Body of pancreas (tissue), 4 donors: Measurements from ENCODE around the gene NOXA1.

ENCODE experiments used
- POLR2A ChIP-seq, 3 donors: fragments of 450-650 bp; IDR thresholded peaks; one replicate each; pipeline ENCODE4 v1.6.1; 2016; ENCODE audit warnings: antibody characterized with exemption in 3 of 3, mild to moderate bottlenecking in 2 of 3
- TF ChIP-seq, protein P1 (sequence below), 7 experiments: fragments of 450-650 bp in 4 of 7; fragments of 200-600 bp in 3 of 7; sonication (generic) in 3 of 7; IDR thresholded peaks; one replicate each; pipeline ENCODE4 v1.5.1; 2016 to 2019; ENCODE audit warnings: antibody characterized with exemption in 7 of 7

DNA sequence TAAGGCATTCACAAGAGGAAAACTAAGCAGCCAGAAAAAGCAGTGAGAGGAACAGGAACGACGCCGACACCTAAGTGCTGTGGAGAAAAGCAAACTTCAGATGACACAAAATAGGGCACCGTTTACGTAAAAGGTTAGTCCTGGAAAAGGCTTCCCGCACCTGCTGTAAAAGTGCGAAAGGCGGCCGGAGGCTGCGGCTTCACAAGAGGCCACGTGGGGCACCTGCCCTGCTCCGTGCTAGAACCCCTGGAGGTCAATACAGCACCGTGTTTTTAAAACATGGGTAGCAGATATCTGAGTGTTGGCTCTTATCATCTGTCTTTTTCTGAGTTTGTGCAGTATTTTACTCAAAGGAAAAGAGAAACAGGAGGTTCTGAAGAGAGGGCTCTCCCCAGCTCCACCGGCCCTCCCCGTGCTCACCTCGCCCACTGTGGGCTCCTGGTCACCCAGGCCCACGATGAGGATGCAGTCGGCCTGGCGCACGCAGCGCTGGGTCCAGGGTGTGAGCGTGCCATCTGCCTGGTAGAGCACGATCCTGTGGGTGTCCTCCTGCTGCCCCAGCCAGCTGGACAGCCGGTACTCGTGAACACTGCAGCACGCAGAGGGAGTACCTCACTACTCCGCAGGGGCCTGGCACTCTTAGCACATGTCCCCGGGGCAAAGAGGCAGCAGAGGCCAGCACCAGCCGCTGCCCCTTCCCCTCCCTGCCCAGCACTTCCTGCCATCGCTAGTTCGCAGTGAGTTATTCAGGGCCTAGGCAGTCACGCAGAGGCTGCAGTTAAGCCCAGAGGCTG is 56.9 kb downstream of the NOXA1 start:
- TF ChIP-seq, protein P1, sequence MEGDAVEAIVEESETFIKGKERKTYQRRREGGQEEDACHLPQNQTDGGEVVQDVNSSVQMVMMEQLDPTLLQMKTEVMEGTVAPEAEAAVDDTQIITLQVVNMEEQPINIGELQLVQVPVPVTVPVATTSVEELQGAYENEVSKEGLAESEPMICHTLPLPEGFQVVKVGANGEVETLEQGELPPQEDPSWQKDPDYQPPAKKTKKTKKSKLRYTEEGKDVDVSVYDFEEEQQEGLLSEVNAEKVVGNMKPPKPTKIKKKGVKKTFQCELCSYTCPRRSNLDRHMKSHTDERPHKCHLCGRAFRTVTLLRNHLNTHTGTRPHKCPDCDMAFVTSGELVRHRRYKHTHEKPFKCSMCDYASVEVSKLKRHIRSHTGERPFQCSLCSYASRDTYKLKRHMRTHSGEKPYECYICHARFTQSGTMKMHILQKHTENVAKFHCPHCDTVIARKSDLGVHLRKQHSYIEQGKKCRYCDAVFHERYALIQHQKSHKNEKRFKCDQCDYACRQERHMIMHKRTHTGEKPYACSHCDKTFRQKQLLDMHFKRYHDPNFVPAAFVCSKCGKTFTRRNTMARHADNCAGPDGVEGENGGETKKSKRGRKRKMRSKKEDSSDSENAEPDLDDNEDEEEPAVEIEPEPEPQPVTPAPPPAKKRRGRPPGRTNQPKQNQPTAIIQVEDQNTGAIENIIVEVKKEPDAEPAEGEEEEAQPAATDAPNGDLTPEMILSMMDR (IDR thresholded peaks at IDR 0.05): no peak
- no peak for TF ChIP-seq POLR2A (IDR thresholded peaks at IDR 0.05)
